GM19240 (cell line): ENCODE data around the gene MOK.

Source experiments
- DNase-seq: peaks from one replicate; pipeline ENCODE4 v3.0.0; 2011; ENCODE audit warnings: low spot score; ENCODE audit not compliant: insufficient read length

The MOK gene

DNA sequence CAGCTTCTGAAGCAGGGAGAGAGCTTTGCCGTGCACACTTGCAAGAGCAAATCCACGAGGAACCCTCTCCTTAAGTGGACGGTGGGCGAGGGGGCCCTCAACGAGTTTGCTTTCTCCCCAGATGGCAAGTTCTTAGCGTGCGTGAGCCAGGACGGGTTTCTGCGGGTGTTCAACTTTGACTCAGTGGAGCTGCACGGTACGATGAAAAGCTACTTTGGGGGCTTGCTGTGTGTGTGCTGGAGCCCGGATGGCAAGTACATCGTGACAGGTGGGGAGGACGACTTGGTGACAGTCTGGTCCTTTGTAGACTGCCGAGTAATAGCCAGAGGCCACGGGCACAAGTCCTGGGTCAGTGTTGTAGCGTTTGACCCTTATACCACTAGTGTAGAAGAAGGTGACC is 96.2 kb downstream of the MOK start:
- DNase-seq, result no peak

DNA sequence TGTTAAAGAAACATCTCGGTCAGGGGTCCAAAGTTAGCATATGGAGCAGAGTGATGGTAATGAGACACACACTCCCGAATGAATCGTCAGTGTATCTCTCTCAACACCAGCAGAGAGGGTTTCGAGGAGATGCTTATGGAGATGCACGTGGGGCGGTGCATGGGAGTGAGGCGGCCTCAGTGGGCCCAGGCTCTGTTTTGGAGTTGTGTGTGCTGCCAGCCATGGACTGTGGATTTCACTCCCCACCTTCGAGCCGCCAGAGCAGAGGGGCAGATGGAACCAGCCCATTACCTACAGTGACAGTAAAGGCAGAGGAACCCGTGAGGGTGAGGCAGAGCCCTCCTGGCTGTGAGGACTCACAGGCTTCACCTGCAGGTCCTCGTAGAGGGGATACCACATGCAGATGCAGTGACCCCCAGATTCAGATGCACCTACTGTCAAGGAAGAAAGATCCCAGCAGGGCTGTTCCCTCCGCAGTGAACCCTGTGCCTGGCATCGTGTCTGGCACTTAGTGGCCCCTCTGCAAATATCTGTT is 97.1 kb downstream of the MOK start:
- DNase-seq, result no peak

DNA sequence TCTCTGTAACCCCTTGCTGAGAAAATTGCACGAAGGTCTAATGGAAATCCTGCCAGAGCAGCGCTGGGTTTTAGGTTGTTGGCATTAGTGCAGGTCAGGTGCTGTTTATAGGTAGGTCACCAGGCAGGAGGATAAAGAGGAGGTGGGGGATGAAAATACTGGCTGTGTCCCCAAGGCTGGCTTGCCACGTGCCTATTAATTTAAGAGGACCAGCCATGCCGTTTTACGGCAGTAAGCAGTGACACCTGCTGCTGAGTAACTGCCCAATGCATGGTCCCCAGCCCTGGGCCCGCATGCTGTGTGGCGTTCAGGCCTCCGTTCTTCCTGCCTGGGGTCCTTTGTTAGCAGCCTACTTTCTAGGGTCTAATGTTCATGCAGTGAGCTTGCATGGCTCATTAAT is 98.0 kb downstream of the MOK start:
- no peak for DNase-seq

- no peak for DNase-seq
These were observed 99.4 kb downstream of the MOK start for GRCh38 chr14:102205560-102205959.

DNA sequence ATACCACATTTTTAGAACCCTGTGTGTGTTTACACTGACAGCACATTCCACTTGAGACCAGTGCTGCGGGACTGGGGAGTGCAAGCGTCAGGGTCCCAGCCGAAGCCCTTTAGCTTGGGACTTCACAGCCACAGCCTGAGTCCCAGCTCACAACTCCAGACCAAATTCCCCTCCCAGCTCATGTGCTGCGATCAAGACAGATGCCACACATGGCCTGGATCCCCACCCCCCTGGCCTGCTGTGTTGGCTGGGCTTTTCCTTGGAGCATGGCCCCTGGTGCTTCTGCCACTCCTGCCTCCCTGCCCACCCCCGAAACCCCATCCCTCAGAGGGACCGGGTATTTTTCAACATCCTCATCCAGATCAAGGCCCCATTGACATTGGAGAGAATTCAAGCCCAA is 101.6 kb downstream of the MOK start:
- no peak for DNase-seq

GRCh38 chr14:102202944-102203343 is 102.0 kb downstream of the MOK start:
- DNase-seq, result no peak

GRCh38 chr14:102201776-102202175 is 103.2 kb downstream of the MOK start:
- no peak for DNase-seq

- no peak for DNase-seq
These were observed 103.6 kb downstream of the MOK start for GRCh38 chr14:102201353-102201738.

GRCh38 chr14:102200690-102201352 is 104.1 kb downstream of the MOK start:
- no peak for DNase-seq

GRCh38 chr14:102197317-102197853 is 107.6 kb downstream of the MOK start:
- no peak for DNase-seq

- no peak for DNase-seq
These were observed 108.1 kb downstream of the MOK start for GRCh38 chr14:102196902-102197230.

DNA sequence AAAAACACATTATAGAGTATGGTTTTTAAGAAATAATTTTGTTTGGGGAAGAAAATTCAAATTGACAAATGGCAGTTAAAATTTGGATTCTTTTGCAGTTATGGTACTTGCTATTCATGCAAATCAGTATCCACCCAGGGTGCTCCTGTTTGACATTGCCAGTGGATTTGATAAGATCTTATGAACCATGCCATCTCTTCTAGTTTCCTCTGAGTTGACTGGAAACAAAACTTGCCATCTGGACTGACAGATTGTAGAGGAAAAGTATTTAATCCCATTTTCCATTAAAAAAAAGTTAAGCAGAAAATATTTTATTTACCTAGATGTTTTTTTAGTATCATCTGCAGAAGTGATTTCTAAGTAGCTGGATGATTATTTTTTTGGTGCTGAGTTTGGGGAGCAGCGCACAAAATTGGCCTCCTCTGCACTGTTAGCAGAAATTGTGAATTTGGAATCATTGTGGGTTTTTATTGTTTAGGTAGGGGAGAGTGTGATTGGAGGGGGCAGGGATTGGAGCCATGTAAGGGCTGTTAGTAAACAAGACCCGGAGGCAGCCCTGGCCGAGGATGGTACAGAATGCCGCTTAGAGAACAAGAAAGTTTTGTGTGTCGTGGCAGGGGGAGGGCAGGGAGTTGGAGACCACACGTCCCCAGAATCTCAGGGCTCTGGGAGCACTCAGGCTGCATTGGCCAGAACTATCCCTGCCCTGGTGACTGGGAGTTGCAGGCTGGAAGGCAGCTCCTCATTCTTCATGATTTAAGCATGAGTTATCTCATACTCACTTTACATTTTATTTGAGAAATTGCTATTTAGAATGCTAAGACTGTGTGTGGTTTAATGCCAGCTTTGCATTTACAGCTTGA is 108.7 kb downstream of the MOK start:
- DNase-seq, result no peak

GRCh38 chr14:102195446-102195845 is 109.5 kb downstream of the MOK start:
- DNase-seq, result no peak

- DNase-seq, result no peak
These were observed 110.1 kb downstream of the MOK start for GRCh38 chr14:102194856-102195255.

DNA sequence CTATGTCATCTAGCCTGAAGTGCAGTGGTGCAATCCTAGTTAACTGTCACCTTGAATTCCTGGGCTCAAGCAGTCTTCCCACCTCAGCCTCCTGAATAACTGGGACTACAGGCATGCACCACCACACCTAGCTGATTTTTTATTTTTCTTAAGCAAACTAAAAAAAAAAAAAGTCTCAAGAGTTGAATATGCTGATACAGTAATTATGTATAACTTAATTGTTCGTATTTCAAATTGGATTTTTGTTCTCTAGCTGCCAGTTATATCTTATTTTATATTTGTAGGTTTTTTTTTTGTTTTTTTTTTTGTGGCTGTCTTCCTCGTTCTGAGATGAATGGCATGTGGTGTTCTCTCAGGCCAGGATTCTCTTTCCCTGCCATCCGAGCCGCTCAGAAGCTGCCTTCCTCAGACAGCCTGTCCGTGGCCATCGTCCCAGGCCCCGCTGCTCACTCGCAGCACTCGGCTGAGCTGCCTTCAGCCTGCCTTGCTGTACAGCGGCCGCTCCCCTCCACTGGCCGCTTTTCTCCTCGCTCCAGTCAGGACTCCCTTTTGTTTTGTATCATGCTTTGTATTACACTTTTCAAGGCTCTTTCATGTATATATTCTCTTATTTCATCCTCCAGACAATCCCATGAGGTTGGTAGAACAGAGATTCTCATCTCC is 112.0 kb downstream of the MOK start:
- DNase-seq, result no peak

GRCh38 chr14:102189874-102190273 is 115.1 kb downstream of the MOK start:
- no peak for DNase-seq

- DNase-seq, result no peak
These were observed 116.8 kb downstream of the MOK start for GRCh38 chr14:102188187-102188586.

DNA sequence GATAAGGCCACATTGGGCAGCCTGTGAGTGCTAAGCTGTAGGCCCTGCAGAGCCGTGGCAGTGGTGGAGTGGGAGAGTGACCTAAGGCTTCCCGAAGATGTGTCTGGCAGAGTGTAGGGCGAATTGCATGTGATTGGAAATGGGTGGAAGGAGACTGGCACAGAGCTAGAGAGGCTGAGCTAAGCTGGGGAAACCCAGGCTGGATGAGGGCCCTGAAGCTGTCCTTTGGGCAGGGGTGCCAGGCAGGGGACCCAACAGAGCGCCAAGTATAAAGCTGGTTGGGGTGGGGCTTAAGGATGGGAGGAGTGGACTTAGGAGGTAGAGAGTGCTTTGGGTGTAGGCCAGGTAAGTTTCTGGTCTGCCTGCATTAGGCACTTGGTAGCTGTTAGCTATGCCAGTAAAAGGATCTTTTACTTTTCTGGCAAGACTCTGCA is 117.4 kb downstream of the MOK start:
- DNase-seq, result no peak

DNA sequence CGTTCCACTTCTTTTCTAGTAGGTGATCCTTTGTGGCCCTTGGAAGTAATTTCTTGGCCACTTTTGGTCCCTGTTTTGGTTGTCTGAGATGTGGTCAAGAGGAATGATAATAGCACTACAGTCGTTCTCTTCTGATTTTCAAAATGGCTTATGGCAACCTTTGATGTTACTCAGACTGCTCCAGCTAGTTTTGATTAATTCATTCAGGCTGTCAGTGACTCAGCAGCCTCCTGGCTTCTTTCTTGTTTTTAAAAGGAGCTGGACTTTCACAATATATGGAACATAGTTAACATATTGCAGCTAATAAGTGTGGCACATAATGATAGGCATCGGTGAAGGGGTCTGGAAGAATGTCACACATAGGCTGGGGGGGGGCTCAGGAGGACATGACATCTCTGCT is 117.9 kb downstream of the MOK start:
- DNase-seq, result no peak

DNA sequence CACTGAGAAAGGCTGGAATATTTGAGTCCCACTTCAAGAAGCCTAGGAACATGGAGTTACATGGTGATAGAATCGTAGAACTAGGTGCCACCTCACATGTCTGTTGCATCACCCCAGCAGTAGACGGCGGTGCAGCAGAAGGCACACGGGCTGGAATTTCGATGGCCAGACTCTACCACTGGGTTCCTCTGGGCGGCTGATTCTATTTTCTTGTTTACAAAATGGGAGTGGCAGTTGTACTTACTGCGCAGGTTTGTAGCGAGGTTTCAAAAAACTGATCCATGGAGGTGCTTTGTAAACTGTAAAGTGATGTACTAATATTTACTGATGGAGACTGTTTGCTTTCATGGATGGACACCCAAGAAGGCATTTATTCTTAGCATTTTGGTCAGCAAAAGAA is 119.6 kb downstream of the MOK start:
- DNase-seq, result no peak

DNA sequence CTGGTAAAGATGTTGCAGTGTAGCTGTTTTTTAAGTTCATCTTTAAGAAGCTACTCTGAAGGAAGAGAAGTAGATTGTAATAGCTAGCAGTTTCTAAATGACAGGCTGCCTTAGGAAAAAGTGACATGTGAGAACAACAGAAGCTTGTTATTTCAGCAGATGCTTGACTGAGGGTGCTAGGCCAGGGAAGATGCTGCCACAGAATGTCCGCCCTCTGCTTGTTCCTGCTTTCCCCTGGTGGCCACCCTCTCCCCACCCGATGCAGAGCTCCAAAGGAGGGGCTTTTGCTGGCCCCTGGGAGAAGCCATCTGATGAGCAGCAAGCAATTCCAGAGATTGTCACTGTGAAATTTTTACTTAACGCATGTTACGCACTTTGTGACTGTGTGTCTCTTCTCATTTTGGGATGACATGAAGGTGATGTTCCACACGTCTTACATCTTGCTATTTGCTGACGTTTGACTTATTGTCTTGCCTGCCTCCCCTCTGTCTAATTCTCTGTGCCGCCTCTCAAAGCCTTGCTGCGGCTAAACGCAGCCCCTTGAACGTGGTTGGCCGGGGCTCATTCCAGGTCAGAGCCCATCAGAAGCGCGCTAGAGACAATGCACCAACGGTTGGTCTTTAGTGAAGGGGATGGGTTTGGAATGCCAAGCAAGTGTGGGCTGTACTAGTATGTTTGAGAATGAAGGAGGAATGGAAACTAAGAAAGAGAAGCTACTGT is 120.5 kb downstream of the MOK start:
- DNase-seq, result no peak
